GM19023 (cell line): ENCODE data around the gene DDIT4.
"Not testable (repeated sequence)": the region's sequence is repeated elsewhere in the genome, so short reads cannot be mapped to it uniquely, and the experiment has no call there.

Source experiments
- ATAC-seq: cut with Tn5 transposase; IDR thresholded peaks from one replicate; pipeline ENCODE4 v1.9.1; 2021; ENCODE audit warnings: mild to moderate bottlenecking, moderate library complexity; ENCODE audit not compliant: unreplicated experiment

Gene DDIT4, protein sequence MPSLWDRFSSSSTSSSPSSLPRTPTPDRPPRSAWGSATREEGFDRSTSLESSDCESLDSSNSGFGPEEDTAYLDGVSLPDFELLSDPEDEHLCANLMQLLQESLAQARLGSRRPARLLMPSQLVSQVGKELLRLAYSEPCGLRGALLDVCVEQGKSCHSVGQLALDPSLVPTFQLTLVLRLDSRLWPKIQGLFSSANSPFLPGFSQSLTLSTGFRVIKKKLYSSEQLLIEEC

DNA sequence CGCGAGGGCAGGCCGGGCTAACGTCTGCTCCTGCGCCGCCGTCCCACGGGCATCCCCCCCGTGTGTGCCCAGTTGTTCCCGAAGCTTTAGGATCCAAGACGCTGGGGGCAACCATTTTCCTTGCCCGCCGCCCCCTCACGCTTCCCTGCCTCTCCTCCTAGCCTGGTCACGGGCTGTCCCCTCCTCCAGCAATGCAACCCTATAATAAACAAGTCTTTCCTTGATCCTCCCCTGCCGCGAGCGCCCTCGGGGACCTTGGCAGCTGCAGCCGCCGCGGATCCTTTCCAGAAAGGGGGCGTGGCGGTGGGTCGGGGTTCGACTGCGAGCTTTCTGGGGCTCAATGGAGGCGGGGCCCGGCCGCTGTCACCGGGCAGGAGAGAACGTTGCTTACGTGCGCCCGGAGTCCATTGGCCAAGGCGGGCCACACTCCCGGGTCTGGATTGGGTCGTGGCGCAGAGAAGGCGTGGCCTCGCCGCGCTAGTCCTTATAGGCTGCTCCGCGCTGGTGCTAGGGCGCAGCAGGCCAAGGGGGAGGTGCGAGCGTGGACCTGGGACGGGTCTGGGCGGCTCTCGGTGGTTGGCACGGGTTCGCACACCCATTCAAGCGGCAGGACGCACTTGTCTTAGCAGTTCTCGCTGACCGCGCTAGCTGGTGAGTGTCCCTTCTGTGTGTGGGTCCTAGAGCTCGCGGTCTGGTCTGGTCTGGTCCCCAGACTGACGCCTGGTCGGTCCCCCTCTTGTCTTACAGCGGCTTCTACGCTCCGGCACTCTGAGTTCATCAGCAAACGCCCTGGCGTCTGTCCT is at the start of gene DDIT4:
TSS of gene DDIT4 (plus strand) at position 515 of the 803 bp plus-strand sequence. CDS start 293 bp downstream, outside the sequence.
- peak; percentile 79 for ATAC-seq

DNA sequence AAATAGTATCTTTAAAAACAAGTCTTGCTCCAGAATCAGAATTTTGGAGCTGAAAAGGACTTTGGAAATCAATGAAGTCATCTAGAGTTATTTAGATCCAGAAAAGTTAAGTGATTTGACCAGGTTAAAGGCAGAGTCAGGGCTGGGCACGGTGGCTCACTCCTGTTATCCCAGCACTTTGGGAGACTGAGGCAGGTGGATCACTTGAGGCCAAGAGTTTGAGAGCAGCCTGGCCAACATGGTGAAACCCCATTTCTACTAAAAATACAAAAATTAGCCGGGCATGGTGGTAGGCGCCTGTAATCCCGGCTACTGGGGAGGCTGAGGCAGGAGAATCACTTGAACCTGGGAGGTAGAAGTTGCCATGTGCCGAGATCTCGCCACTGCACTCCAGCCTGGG is 49.5 kb upstream of the DDIT4 start:
- ATAC-seq, result not testable (repeated sequence)

DNA sequence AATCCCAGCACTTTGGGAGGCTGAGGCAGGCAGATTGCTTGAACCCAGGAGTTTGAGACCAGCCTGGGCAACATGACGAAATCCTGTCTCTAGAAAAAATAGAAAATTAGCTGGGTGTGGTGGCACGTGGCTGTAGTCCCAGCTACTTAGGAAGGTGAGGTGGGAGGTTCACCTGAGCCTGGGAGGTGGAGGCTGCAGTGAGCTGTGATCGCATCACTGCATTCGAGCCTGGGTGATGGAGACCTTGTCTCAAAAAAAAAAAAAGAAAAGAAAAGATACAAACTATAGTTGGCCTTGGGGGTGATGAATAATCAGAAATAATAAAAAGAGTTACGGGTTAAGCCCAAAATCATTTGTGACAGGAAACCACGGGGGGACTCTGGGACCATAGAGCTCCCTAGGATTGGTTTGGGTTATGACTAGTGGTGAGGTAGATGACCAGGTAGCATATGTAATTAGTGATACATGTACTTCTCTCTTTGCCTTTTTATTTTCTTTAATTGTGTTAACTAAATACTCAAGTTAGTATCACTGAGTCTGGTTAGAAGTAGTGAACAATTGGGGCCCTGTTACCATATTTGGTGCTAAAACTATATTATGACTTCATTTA is 47.2 kb upstream of the DDIT4 start:
- ATAC-seq, result no peak

DNA sequence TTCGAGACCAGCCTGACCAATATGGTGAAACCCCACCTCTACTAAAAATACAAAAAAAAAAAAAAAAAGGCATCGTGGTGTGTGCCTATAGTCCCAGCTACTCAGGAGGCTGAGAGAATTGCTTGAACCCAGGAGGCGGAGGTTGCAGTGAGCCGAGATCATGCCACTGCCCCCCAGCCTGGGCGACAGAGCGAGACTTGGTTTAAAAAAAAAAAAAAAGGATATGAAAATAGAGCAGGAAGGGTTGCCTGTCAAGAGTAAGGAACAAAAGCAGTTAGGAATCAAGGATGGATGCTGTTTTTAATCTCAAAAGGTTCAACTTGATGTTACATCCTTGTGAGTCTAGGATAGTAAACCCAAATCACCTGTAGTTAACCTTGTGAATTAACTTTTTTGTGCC is 45.9 kb upstream of the DDIT4 start:
- ATAC-seq, result no peak

DNA sequence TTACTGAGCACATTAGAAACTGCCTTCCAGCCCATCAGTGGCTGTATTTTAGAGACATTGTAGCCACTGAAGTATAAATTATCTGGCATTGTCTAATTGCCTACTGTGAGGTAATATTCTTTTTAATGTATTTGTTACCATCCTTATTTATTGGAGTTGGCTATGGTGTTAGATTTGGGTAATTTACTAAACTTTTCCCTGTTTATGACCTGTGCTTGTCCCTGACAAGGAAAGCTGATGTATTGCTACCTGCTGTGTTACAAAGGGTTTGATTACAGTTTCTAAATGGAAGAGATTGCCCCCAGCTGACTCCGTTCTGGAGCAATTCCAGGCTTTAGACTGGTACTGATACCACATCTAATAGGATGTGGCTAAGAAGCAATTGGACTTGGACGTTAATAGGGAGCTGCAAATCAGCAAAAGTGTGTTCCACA is 45.4 kb upstream of the DDIT4 start:
- ATAC-seq, result no peak

DNA sequence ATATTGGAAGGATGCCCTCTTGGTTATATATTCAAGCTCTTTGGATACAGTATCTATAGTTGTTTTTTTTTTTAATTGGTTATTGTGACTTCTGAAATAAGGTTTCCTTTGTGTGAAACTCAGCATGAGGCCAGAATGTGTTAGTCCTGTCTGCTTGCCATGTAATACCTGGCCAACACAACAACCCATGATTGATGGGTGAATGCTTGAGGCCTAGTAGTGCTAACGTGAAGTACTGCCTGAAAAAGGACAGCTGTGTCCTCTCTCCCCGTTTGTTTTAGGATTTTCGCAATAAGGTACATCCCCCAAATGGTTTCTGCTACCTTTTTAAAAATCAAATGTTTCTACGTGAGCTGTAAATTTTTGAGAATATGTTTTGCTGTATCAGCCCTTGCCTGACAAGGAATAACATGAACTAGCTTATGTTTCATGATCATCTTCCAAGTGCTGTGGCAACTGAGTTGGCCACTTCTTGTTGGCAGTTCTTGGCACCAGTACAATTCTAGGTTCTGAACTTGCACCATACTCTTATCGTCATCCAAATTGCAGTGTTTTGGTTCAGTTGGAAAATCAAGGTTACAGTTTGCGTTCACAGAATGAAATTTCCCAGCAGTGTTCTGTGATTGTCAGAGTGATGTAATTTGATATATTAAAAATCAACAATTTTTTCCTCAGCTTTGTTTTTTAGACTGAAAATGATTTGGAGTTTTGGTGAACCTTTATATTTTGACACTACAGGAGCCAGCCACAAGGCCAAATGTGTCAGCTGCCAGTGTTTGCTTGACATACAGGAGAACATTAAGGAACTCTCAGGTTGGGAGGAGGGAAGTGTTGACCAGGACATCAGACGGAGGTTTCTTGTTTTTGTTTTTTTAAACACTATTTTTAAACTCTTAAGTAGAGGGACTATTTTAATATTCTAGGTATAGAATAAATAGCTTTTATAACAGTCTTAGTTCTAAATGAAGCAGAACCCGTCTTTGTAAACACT is 44.2 kb upstream of the DDIT4 start:
- no peak for ATAC-seq

DNA sequence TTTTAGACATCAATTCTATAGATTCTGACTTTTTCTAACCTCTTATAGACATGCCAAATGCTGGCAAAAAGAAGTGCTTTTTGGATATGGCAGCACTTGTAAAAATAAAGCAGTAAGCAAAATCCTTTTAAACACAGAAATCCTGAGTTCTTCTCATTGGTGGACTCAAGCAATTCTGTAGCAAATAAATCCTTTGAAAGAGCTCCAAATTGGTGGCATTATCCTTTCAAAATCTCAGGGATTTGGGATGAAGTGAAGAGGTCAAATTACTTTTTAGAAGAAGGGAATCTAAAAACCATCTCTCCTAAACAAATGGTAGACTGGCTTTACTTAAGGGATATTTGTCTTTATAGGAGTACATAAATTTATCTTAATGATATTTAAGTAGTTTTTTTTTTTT is 40.1 kb upstream of the DDIT4 start:
- no peak for ATAC-seq

DNA sequence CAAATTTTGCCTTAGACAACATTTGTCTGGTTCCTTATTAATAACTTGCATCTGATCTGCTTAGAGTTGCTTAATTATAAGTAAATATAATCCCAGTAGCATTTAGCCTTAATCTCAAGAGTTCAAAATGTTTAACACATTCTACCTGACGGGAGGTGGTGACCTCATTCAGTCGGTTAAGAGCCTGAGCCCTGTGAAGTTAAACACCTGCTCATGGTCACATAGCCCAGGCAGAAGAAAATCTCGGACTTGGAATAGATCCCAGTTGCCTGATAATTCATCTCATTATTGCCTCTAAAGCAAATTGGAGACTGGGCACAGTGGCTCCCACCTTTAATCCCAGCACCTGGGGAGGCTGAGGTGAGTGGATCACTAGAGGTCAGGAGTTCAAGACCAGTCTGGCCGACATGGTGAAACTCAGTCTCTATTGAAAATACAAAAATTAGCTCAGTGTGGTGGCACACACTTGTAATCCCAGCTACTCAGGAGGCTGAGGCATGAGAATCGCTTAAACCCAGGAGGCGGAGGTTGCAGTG is 39.1 kb upstream of the DDIT4 start:
- no peak for ATAC-seq

DNA sequence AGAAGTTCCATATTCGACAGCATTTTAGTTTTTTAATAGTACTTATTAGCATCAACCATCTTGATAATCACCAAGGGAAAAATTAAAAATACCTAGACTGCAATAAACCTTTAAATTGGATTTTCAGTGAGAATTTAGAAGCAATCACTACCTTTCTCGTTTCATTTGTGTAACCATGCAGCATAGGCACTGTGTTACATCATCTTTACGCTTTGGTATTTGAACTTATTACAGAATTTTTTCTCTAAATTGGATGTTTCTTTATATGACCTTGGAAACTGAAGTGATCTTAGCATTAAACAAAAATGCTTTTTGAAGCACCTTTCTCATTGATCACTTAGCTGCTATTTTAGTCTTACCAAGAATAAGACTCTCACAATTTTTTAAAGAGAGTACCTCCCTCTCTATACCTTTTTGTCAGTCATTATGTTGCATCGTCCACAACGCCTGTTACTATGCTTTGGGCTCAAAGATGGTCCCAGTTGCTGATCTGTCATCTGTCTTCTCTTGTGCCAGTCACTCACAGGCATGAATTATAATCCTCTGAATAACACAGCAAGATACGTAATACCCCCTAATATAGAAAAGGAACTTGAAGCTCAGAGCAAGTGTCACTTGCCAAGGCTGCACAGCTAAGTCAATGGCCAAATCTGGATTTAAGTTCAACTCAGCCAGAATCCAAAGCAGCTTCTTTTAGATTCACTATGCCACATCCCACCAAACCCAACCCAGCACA is 38.0 kb upstream of the DDIT4 start:
- no peak for ATAC-seq

DNA sequence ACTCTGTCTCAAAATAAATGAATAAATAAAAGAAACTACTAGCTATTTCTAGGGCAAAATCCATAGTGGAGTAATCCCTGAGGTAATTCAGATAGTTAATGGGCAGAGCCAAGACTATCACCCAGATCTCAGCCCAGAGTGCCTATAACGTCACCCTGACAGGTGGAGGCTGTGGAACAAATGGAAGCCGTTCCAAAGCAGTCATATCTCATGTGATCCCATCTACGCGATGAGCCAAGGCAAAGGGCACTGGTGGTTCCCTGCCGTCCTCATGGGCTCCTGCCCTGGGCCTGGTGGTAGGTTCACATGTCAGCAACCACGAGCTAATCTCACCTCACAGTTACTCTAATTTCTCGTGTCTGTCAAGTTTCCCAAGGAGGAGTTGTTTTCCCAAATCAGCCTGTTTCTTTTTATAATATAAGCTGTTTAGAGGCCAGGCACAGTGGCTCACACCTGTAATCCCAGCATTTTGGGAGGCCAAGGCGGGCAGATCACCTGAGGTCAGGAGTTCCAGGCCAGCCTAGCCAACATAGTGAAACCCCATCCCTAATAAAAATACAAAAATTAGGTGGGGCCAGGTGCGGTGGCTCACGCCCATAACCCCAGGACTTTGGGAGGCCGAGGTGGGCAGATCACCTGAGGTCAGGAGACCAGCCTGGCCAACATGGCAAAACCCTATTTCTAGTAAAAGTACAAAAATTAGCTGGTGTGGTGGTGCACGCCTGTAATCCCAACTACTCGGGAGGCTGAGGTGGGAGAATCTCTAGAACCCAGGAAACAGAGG is 35.1 kb upstream of the DDIT4 start:
- ATAC-seq, result no peak

DNA sequence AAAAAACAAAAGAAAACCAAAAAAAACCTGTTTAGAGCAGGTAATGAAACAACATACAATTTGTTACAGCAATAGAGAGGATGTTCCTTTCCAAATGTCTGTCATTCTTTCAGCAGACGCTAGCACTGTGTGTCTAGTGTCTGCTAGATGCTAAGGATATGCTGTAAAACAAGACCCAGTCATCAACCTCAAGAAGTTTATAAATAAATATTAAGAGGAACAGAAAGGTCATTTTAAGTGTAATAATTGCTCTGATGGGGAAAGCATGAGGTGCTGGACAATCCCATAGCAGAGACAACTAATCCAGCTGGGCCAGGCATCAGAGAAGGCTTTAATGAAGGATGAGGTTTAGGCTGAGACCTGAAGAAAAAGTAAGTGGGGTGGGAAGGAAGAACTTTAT is 34.3 kb upstream of the DDIT4 start:
- ATAC-seq, result no peak

DNA sequence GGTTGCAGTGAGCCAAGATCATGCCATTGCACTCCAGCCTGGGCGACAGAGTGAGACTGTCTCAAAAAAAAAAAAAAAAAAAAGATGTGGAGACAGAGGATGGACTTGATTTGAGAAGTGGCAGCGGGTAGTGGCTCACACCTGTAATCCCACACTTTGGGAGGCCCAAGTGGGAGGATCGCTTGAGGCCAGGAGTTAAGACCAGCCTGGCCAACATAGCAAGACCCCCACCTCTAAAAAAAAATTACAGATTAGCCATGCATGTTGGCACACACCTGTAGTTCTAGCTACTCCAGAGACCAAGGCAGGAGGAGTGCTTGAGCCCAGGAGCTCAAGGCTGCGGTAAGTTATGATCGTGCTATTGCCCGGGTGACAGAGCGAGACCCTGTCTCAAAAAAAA is 33.4 kb upstream of the DDIT4 start:
- no peak for ATAC-seq

DNA sequence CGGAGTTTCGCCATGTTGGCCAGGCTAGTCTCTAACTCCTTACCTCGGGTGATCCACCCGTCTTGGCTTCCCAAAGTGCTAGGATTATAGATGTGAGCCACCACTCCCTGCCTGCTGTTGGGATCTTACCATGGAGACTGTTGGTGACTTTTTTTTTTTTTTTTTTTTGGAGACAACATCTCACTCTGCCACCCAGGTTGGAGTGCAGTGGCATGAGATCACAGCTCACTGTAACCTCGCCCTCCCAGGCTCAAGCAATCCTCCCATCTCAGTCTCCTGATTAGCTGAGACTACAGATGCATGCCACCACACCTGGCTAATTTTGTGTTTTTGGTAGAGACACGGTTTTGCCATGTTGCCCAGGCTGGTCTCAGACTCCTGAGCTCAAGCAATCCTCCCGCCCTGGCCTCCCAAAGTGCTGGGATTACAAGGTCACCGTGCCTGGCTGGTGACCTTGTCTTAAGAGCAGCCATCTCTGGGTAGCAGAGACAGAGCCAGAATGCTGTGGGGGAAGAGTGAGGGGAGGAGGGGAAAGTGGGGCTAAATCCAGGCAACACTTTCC is 32.0 kb upstream of the DDIT4 start:
- ATAC-seq, result no peak

DNA sequence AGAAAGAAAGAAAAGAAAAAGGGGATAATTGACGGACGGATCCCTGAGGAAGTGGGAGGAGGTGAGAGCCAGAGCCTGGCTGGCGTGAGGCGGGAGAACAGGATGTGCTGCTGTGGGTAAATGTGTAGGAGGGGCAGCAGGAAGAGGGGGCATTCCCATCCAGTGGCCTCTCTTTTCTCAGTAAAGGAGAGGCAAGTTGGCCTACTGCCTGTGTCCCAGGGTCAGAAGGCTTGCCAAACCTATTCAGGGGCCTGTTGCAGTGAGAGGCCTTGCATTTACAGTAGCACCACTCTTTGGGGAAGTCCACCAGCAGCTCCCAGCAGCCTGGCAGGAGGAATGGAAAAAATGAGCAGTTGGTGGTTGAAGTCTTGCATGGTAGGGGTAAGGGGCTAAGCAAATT is 31.0 kb upstream of the DDIT4 start:
- ATAC-seq, result no peak

DNA sequence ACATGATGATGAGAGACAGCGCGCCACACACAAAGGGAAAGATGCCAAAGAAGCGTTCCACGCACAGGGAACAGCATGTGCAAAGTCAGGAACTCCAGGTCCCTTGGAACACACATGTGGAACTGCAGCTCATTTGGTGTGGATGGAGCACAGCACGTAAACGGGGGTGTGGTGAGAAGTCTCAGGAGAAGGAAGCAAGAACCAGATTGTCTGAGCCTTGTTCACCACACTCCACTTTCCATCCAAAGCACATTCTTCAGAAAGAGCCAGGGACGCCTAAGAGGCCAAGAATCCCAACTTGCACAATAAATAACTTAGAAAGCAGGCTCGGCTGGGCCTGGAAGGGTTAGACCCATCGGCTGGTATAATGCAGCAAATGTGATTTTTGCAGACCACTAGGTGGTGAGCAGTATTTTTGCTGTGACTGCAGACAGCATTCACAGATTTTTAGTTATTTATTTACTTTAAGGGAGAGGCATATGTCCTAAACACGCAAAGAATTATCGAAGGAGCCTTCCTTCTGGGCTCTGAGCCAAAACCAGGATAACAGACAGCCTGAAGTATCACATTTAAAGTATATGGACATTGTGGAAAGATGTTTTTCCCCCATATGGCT is 29.8 kb upstream of the DDIT4 start:
- no peak for ATAC-seq

DNA sequence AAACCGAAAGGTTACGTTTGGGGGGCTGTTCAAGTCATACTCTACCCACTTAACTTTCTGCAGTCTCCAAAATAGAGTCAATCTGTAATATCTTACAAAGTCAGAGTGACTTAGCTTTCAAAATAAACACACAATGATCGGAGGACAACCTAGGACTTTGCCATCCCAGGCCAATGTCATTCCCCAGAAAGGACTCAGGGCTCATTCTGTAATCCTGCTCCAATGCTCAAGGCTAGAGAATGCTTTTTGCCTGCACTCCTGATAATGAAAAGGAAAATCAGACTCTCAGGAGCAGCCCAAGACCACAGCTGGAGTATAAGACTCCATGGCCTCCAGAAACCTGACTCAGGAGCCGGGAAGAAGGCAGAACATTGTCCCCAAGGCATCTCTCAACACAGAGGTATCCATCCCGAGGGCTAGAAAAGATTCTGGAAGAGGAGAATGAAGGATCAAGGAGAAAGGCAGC is 29.1 kb upstream of the DDIT4 start:
- ATAC-seq, result no peak

DNA sequence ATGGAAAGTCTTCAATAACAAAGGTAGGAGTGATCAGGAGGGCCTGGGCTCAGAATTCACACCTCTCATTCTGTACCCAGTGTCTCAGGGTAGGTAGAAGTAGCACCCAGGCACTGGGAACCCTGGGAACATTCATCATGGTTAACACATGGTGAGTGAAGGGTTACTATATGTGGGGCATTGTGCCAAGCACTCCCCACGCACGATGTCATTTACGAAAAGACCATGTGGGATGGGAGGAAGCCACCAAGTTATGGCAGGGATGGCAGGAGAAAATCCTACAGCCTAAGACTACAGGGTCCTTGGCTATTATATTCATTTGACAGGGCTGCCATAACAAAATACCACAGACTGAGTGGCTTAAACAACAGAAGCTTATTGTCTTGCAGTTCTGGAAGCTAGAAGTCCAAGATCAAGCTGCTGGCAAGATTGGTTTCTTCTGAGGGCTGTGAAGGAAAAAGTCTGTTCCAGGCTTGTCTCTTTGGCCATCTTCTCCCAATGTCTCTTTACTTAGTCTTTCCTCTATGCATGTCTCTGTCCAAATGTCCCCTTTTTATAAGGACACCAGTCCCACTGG is 27.7 kb upstream of the DDIT4 start:
- ATAC-seq, result no peak
